HL-60 (cell line): ENCODE measurements around the gene IL12B.
A peak's percentile ranks its signal among the peaks of the same experiment; 100 is the strongest.
"Not testable (repeated sequence)": the region's sequence is repeated elsewhere in the genome, so short reads cannot be mapped to it uniquely, and the experiment has no call there.

Source experiments
- DNase-seq, 2 experiments: peaks; one replicate each; pipeline ENCODE4 v3.0.0-alpha.2; 2010 to 2020; ENCODE audit warnings: low read depth in 1 of 2, low spot score in 1 of 2
- H3K27ac ChIP-seq: fragments of 250-450 bp; sonication (Bioruptor Pico); replicated peaks from 2 replicates; pipeline ENCODE4 v1.5.1; 2020; ENCODE audit warnings: mild to moderate bottlenecking, moderate library complexity
- H3K27me3 ChIP-seq: fragments of 250-450 bp; sonication (Bioruptor Pico); 2 replicates; pipeline ENCODE4 v1.5.1; 2021; ENCODE audit warnings: mild to moderate bottlenecking, moderate library complexity; ENCODE audit not compliant: insufficient read depth, poor library complexity, severe bottlenecking
- H3K4me3 ChIP-seq: replicated peaks from 2 replicates; pipeline ENCODE4 v1.5.1; 2011; ENCODE audit warnings: mild to moderate bottlenecking, control low read depth, low read length; ENCODE audit not compliant: insufficient read depth
- GABPA ChIP-seq: IDR thresholded peaks from 2 replicates; pipeline ENCODE4 v1.6.1; 2012; ENCODE audit warnings: low read depth
- POLR2AphosphoS5 ChIP-seq: IDR thresholded peaks from 2 replicates; pipeline ENCODE4 v1.6.1; 2012; ENCODE audit warnings: low read depth
- SPI1 ChIP-seq: IDR thresholded peaks from 2 replicates; pipeline ENCODE4 v1.6.1; 2012; ENCODE audit warnings: low read depth, mild to moderate bottlenecking, borderline replicate concordance
- TF ChIP-seq, protein P1 (sequence below): IDR thresholded peaks from one replicate; pipeline ENCODE4 v1.5.1; 2011; ENCODE audit warnings: low read length, control low read depth, inconsistent platforms; ENCODE audit not compliant: insufficient read depth
- TF ChIP-seq, protein P2 (sequence below): IDR thresholded peaks from 2 replicates; pipeline ENCODE4 v1.6.1; 2012; ENCODE audit warnings: low read depth; ENCODE audit not compliant: insufficient replicate concordance

The IL12B gene

DNA sequence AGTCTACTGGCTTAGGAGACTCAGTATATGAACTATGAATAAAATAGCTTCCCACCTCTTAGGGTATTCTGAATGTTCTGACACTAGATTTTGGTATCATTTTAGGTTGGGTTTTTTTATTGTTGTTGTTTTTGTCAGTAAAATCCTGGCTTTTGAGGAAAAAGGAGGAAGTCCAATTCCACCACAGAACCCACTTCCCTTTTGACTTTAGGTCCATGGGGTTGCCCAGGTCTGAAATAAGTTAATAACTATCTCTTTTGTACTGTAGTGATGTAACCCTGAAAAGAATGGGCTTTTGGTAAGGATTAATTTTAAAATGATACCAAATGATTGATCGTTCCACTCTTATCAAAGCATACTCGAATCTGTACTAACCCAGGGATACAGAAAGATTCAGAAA lies 29.1 kb upstream of the IL12B start:
- Histone ChIP-seq H3K27ac (peak overlapping the region; percentile 49), H3K27me3 (no peaks in the 10 kb centered on the region), H3K4me3 (no peak overlapping the region)
- peak in 1 of 2 experiments; percentile 72 for DNase-seq
- 0 out of 2 replicates have a peak, but pooled peaks have one; percentile 17 for TF ChIP-seq GABPA
- peak; percentile 100 for TF ChIP-seq SPI1
- no peak for TF ChIP-seq POLR2AphosphoS5
- TF ChIP-seq, protein P1, sequence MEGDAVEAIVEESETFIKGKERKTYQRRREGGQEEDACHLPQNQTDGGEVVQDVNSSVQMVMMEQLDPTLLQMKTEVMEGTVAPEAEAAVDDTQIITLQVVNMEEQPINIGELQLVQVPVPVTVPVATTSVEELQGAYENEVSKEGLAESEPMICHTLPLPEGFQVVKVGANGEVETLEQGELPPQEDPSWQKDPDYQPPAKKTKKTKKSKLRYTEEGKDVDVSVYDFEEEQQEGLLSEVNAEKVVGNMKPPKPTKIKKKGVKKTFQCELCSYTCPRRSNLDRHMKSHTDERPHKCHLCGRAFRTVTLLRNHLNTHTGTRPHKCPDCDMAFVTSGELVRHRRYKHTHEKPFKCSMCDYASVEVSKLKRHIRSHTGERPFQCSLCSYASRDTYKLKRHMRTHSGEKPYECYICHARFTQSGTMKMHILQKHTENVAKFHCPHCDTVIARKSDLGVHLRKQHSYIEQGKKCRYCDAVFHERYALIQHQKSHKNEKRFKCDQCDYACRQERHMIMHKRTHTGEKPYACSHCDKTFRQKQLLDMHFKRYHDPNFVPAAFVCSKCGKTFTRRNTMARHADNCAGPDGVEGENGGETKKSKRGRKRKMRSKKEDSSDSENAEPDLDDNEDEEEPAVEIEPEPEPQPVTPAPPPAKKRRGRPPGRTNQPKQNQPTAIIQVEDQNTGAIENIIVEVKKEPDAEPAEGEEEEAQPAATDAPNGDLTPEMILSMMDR = no peak
- TF ChIP-seq, protein P2, sequence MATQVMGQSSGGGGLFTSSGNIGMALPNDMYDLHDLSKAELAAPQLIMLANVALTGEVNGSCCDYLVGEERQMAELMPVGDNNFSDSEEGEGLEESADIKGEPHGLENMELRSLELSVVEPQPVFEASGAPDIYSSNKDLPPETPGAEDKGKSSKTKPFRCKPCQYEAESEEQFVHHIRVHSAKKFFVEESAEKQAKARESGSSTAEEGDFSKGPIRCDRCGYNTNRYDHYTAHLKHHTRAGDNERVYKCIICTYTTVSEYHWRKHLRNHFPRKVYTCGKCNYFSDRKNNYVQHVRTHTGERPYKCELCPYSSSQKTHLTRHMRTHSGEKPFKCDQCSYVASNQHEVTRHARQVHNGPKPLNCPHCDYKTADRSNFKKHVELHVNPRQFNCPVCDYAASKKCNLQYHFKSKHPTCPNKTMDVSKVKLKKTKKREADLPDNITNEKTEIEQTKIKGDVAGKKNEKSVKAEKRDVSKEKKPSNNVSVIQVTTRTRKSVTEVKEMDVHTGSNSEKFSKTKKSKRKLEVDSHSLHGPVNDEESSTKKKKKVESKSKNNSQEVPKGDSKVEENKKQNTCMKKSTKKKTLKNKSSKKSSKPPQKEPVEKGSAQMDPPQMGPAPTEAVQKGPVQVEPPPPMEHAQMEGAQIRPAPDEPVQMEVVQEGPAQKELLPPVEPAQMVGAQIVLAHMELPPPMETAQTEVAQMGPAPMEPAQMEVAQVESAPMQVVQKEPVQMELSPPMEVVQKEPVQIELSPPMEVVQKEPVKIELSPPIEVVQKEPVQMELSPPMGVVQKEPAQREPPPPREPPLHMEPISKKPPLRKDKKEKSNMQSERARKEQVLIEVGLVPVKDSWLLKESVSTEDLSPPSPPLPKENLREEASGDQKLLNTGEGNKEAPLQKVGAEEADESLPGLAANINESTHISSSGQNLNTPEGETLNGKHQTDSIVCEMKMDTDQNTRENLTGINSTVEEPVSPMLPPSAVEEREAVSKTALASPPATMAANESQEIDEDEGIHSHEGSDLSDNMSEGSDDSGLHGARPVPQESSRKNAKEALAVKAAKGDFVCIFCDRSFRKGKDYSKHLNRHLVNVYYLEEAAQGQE = no peak

DNA sequence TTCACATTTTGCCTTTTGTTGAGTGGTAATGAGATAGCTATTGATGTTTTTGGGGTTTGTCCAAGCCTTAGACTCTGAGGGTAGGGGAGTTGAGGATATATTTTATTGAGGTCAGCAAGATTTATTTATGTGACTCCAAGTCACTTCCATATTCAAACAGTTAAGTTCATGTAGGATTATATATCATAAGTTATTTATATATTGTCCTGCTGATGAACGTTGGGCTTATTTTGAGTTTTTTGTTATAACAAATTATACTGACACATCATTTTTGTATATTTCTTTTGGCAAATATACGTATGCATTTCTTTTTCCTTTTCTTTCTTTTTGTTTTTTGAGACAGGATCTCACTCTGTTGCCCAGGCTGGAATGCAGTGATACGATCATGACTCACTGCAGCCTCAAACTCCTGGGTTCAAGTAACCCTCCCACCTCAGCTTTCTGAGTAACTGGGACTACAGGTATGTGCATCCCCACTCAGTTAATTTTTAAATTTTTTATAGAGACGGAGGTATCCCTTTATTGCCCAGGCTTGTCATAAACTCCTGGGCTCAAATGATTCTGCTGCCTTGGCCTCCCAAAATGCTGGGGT lies 23.5 kb upstream of the IL12B start:
- no peak overlapping the region for H3K27ac ChIP-seq
- DNase-seq = no peak
- H3K4me3 ChIP-seq = no peak overlapping the region
- no peaks in the 10 kb centered on the region for H3K27me3 ChIP-seq
- TF ChIP-seq, protein P1 = no peak
- TF ChIP-seq POLR2AphosphoS5 (no peak), GABPA (no peak), SPI1 (no peak)
- TF ChIP-seq, protein P2 = no peak

DNA sequence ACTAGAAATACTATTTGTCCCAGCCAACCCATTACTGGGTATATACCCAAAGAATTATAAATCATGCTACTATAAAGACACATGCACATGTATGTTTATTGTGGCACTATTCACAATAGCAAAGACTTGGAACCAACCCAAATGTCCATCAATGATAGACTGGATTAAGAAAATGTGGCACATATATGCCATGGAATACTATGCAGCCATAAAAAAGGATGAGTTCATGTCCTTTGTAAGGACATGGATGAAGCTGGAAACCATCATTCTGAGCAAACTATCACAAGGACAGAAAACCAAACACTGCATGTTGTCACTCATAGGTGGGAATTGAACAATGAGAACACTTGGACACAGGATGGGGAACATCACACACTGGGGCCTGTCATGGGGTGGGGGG lies 20.4 kb upstream of the IL12B start:
- not testable (repeated sequence) for H3K4me3 ChIP-seq, H3K27me3 ChIP-seq, H3K27ac ChIP-seq, DNase-seq

DNA sequence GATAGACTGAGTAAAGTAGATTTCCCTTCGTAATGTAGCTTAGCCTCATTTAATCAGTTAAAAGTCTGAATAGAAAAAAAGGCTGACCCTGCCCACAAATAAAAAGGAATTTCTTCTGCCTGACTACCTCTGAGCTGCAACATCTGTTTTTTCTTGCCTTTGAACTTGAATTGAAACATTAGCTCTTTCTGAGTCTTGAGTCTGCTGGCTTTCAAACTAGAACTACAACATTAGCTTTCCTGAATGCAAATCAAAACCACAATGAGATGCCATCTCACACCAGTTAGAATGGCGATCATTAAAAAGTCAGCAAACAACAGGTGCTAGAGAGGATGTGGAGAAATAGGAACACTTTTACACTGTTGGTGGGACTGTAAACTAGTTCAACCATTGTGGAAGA lies 19.9 kb upstream of the IL12B start:
- not testable (repeated sequence) for DNase-seq, H3K27ac ChIP-seq, H3K27me3 ChIP-seq, H3K4me3 ChIP-seq

DNA sequence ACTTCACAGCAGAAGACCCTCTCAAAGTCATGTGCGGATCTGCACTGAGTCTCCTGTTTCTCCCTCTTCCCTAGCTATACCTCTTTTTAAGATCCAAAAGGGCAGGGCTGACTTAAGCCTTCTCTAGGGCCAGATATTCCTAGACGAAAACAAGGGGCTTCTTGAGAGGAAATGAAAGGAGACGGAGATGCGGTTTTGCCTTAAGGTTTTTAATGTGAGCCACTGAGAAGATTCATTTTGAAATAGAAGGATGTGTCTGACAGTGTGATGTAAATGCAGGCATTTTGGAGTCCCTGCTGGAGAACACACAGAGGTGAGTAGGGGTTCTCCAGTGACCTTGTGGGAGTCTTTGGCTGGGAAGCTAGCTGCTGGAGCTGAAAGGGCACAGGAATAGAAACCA lies 15.6 kb upstream of the IL12B start:
- TF ChIP-seq, protein P2 = no peak
- TF ChIP-seq, protein P1 = no peak
- TF ChIP-seq GABPA = no peak
- no peak for TF ChIP-seq POLR2AphosphoS5
- no peak for TF ChIP-seq SPI1
- DNase-seq = no peak
- Histone ChIP-seq H3K27ac (no peak overlapping the region), H3K27me3 (no peaks in the 10 kb centered on the region), H3K4me3 (no peak overlapping the region)
